ENCODE measurements around the gene XPO6. TPM values are rescaled to one million over a fixed set of nuclear protein-coding genes. Genes with fewer than 3 reads are reported as not detected.

XPO6 gene
- polyA plus RNA-seq, 3 donors, result 70.3 to 75.1 (median 73.7) TPM

DNA sequence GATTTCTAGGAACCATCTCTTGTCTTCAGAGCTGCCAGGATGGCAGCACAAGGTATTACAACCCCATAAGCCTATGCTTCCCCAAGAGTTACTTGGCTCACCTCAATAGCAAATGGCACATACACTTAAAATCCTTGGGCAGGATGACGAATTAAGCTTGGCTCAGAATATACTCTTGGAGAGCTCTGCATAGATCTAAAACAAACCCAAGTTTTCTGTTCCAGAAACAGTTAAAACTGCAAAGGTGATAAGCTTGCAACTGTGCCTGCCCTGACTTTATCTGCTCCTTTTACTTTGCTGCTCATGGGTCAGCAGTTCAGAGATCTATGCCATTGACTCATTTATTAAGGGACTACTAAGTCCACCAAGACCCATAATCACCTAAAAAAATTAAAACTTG is 26.1 kb downstream of the XPO6 start:
- no peak for DNase-seq (ENCODE audit: low read depth in 3 of 3, low spot score in 2 of 3)

GRCh38 chr16:28184625-28185024 is 27.1 kb downstream of the XPO6 start:
- DNase-seq (ENCODE audit: low read depth in 3 of 3, low spot score in 2 of 3), result no peak

GRCh38 chr16:28183930-28184329 is 27.8 kb downstream of the XPO6 start:
- no peak for DNase-seq (ENCODE audit: low read depth in 3 of 3, low spot score in 2 of 3)

GRCh38 chr16:28183484-28183883 is 28.3 kb downstream of the XPO6 start:
- no peak for DNase-seq (ENCODE audit: low read depth in 3 of 3, low spot score in 2 of 3)

DNA sequence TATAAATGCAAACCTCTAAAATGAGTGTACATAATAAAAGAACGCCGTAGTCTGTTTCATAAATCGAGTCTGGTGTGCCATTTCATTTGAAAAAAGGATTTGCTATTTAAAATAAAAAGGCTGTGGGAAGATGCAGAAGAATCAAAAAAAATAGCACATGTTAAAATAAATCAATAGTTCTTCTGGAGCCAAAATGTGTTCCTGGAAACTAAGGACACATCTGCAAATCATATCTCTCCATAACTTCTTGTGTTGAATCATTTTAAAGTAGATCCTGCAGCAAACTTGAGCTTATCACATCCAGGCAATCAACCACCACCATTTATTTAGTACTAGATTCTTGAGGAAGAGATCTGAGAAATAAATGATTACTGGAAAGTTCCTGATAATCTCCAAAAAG is 29.0 kb downstream of the XPO6 start:
- DNase-seq (ENCODE audit: low read depth in 3 of 3, low spot score in 2 of 3), result no peak

- no peak for DNase-seq (ENCODE audit: low read depth in 3 of 3, low spot score in 2 of 3)
Observed at GRCh38 chr16:28182183-28182582, 29.6 kb downstream of the XPO6 start.

DNA sequence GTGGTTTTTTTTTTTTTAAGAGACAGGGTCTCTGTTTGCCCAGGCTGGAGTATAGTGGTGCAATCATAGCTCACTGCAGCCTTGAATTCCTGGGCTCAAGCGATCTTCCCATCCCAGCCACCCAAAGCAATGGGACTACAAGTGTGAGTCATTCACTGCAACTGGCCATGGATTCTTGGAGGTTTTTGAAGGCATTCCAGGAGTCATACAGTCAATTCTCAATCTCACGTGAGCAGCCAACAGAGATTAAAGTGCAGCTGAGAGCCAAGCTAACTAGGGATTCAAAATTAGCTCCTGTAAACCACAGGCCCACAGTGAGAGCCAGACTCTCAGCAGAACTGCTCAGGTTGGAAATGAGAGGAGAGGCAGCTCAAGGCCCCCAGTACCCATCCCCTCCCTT is 30.2 kb downstream of the XPO6 start:
- DNase-seq (ENCODE audit: low read depth in 3 of 3, low spot score in 2 of 3), result no peak

- DNase-seq (ENCODE audit: low read depth in 3 of 3, low spot score in 2 of 3), result no peak
Observed at GRCh38 chr16:28180655-28181460, 30.9 kb downstream of the XPO6 start.

- no peak for DNase-seq (ENCODE audit: low read depth in 3 of 3, low spot score in 2 of 3)
Observed at GRCh38 chr16:28179354-28179753, 32.4 kb downstream of the XPO6 start.

DNA sequence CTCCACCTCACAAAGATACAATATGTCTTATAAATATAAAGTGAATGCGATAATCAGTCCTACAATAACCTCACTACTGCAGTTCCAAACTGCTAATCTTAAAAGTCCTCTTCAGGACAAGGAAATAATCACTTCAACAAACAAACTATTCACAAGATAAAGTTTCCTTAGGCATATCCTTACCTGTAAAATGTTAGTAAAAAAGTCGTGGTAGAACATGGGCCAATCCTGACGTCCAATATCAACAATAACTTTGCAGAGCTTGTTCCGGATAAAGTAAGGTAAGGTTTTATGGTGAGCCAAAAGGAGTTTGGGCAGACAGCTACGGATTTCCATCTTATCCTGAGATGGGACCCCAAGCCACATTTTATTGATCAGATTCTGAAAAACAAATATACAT is 36.0 kb downstream of the XPO6 start:
- DNase-seq (ENCODE audit: low read depth in 3 of 3, low spot score in 2 of 3), result no peak

DNA sequence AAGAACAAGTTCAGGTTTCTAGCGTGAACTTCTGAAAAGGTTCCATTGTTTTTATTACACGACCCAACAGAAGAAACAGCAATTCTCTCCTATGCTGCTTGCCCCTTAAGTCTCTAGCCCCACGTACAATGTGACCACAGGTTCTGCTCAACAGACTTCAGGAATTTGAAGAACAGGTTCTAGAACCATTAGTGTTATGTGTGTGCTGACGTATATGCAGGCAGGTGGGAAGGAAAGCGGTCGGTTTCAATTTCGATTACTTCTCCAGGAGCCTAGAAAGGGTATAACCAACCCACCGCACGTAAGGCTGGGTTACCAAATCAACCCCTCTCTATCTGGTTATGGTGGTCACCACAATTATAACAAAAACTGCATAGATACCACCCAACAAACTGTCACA is 39.4 kb downstream of the XPO6 start:
- DNase-seq (ENCODE audit: low read depth in 3 of 3, low spot score in 2 of 3), result no peak

- no peak for DNase-seq (ENCODE audit: low read depth in 3 of 3, low spot score in 2 of 3)
Observed at GRCh38 chr16:28171816-28172215, 39.9 kb downstream of the XPO6 start.

DNA sequence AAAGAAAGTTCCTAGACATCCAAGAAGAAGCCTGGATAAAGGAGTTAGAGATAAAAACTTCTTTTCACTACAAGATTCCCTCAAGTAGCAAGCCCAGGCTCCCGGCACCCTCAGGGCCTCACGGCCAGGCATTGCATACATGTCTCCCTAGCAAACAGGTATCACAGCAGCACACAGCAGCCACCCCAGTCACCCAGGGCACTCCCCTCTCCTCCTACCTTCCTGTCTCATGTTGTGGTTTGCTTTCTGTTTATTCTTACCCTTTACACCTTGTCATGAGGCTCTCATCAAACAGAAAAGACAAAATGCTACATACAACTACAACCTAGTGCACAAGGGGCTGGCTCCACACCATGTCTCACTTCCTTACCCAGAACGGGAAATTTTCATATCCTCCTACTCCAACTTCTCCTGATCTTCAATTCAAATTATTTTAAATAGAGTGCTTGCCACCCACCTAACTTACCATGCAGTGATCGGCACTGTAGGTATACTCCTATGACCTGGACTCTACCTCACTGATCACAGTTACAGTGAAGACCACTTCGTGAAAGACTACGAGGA is 42.7 kb downstream of the XPO6 start:
- DNase-seq (ENCODE audit: low read depth in 3 of 3, low spot score in 2 of 3), result no peak

DNA sequence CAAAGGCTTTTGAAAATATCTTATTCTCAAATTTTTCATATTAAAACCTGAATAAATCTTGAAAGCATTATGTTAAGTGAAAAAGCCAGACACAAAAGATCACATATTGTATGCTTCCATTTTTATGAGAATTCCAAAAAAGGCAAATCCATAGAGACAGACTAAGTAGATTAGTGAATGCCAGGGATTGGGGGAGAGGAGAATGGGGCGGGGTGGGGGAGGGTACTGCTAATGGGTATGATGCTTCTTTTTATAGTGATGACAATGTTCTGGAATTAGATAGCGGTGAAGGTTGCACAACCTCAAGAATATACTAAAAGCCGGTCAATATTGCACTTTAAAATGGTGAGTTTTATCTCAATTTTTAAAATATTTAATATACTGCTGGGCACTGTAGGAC is 44.0 kb downstream of the XPO6 start:
- no peak for DNase-seq (ENCODE audit: low read depth in 3 of 3, low spot score in 2 of 3)

DNA sequence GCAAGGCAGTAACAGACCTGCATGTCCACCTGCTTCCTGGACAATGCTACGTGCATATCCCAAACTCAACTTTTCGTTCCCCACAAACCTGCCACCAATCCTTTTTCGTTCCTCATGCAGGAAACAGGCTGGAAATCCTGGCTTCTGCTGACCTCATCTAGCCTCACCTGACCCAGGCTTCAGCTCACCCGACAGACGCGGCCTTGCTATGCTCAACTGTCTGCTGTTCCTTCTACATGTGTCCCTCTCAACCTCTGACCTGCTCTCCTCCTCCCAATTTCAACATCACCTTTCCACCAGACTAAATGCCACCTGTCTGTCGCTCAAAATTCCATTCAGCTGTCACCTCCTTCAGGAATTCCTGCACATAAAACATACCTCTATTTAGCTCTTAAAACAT is 44.5 kb downstream of the XPO6 start:
- DNase-seq (ENCODE audit: low read depth in 3 of 3, low spot score in 2 of 3), result no peak

DNA sequence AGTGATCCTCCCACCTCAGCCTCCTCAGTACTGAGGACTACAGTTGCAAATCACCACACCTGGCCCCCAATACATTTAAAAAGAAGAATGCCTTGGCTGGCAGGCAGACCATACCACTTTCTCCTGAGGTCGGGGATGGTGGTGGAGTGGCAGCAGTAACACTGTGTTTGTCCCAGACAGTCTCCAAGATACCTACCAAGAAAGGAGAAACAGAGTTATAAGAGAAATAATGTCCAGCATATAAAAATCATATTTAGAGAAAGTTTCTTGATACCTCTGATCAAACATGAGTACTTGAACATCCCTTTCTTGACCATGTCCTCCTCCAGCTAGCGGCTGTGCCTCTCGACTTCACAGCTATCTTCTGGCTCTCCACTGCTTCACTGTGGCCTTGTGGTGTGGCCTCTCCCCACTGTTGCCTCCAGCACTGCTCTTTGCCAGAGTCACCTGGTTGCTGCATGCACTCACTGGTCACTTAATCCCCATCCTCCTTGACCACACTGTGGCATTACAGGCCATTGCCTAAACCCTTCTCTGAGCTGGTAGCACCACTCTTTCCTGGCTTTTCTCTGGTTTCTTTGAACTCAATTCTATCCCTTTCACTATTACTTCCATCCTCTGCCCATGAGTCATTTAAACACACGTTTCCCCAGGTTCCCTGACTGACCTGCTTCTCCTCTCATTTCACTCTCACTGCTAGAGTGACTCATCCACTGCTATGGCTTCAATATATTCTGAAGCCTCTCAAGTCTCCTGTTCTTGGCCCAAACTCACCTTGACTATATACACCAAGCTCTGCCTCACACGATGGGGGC is 45.2 kb downstream of the XPO6 start:
- no peak for DNase-seq (ENCODE audit: low read depth in 3 of 3, low spot score in 2 of 3)

DNA sequence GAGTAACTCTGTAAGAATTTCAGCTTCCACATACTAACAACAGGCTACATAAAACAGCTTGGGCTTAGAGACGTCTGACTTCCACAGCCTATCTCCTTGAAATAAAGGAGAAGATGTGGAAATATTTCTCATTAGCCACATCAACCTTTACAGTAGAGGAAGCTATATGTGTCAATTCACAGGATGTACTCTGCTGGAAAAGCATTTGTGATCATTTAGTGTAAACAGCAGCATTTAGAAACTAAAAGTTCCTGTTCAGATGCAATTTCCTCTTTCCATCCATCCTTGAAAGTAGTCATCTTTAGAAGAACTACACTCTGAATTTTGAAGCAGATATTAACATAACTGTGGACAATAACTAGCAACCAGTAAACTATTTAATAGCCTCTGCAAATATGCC is 46.2 kb downstream of the XPO6 start:
- no peak for DNase-seq (ENCODE audit: low read depth in 3 of 3, low spot score in 2 of 3)

DNA sequence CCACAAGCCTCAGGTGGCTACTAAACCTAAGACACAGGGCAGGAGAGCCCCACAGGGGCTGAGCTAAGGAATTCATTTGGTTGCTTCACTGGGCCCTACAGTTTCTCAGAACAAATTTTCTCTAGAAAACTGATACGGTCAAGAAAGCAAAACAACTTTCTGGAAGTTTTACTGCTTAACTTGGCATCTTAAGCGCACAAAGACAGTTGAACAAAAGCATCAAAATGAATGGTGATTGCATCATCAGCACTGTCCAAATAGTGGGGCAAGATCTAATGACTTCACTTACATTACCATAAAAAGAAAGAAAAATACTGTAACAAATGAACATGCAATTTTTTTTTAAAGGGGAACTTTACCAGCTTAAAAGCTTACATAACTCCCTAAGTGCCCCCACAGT is 47.6 kb downstream of the XPO6 start:
- DNase-seq (ENCODE audit: low read depth in 3 of 3, low spot score in 2 of 3), result no peak

GRCh38 chr16:28163699-28164098 is 48.1 kb downstream of the XPO6 start:
- no peak for DNase-seq (ENCODE audit: low read depth in 3 of 3, low spot score in 2 of 3)

- no peak for DNase-seq (ENCODE audit: low read depth in 3 of 3, low spot score in 2 of 3)
Observed at GRCh38 chr16:28162326-28162877, 49.4 kb downstream of the XPO6 start.

- no peak for DNase-seq (ENCODE audit: low read depth in 3 of 3, low spot score in 2 of 3)
Observed at GRCh38 chr16:28161626-28162025, 50.1 kb downstream of the XPO6 start.
